GM12874 (cell line): Measurements from ENCODE around the gene SORCS2.

Experiments
- TF ChIP-seq, protein P1 (sequence below): IDR thresholded peaks from 2 replicates; pipeline ENCODE4 v1.5.1; 2011; ENCODE audit warnings: low read depth, mild to moderate bottlenecking, control low read depth, low read length, moderate library complexity; ENCODE audit not compliant: insufficient read depth

Gene SORCS2

DNA sequence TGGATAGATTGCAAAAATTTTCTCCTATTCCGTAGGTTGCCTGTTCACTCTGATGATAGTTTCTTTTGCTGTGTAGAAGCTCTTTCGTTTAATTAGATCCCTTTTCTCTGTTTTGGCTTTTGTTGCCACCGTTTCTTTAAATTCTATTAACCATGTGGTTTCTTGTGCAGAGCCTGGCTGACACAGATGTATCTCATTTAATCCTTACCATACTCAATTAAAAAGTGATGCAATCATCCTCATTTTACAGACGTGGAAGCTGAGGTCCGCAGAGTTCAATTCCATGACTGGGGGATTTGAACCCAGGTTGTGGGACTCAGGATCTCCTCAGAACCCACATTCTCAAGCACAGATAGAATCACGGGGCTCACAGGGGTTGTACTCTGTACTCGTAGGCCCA, 66.7 kb downstream of the SORCS2 start:
- TF ChIP-seq, protein P1, sequence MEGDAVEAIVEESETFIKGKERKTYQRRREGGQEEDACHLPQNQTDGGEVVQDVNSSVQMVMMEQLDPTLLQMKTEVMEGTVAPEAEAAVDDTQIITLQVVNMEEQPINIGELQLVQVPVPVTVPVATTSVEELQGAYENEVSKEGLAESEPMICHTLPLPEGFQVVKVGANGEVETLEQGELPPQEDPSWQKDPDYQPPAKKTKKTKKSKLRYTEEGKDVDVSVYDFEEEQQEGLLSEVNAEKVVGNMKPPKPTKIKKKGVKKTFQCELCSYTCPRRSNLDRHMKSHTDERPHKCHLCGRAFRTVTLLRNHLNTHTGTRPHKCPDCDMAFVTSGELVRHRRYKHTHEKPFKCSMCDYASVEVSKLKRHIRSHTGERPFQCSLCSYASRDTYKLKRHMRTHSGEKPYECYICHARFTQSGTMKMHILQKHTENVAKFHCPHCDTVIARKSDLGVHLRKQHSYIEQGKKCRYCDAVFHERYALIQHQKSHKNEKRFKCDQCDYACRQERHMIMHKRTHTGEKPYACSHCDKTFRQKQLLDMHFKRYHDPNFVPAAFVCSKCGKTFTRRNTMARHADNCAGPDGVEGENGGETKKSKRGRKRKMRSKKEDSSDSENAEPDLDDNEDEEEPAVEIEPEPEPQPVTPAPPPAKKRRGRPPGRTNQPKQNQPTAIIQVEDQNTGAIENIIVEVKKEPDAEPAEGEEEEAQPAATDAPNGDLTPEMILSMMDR, result no peak

DNA sequence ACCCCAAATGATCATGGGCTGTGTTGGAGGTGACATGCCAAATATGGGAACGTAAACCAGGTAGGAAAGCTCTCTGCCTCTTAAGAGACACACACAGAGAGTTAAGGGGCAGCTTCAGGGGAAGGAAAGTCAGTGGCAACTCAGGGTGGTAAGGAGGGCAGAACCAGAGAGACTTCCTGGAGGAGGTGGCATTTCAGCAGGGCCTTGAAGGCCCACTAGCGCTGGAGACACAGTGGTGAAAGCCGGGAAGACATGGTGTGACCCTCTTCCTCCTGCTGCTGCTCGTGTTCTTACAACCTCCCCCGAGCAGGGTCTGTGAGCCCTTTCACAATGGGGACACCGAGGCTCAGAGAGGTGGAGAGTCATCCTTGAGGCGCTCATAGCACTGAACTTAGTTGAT, 68.2 kb downstream of the SORCS2 start:
- TF ChIP-seq, protein P1, result no peak

DNA sequence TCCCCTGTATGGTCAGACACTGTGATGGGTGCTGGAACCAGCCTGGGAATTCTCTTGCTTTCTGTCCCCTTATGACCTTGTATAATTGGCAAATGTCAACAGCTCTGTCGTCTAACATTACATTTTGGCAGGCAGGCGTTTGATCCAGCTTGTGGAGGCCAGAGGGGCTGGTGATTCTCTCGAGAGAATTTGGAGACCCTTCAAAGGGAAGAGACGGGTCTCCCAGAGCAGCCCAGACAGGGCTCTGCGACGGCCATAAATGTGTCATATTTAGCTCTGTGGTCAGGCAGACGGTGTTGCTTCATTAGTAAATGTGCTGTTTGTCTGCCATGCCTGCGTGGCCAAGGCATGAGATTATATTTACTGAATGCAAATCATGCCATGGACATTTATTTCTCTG, 68.7 kb downstream of the SORCS2 start:
- TF ChIP-seq, protein P1, result no peak

DNA sequence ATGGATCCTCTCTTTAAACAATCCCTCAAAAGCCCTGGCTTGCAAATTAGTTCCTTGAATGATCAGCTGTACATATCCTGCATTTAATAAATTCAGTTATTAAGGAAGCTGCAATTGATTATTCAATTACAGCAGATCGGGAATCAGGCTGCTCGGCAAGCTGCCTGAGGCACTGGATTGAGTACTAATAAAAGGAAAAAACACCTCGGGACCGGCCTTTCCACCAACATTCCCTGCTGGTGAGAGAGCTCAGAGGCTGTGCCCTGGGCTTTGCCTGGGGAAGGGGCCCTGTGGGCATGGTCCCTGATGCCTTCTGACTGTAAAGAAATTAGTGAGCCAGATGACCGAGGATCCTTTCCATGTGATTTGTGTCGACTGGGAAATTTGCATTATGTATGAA, 69.2 kb downstream of the SORCS2 start:
- TF ChIP-seq, protein P1, result no peak

DNA sequence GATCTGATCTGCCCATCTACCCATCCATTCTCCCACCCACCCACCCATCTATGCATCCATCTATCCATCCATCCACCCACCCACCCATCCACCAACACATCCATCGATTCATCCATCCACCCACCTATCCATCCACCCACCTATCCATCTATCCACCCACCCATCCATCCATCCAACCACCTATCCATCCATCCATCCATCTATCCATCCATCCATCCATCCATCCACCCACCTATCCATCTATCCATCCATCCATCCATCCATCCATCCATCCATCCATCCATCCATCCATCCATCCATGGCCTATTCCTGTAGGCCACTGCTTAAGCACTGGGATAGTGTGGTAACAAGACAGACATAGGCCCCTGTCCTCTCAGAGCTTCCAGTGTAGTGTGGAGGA, 69.8 kb downstream of the SORCS2 start:
- TF ChIP-seq, protein P1, result no peak

DNA sequence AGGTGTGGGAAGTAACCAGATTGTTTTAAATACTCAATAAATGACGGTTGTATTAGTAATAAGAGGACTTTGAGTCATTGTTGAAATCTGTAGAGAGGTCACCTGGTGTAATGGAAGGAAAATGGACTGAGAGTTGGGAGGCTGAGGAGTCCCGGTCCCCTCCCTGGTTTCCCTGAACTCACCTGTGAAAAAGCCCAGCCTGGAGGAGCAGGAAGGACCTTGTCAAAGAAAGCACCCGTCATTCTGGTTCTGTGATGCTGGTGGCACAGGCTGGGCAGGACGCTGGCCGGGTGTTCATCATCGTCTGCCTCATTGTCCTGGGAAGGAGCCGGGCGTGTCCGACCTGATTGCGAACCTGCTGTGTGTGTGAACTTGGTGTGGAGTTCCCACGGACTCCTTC, 70.8 kb downstream of the SORCS2 start:
- TF ChIP-seq, protein P1, result no peak

DNA sequence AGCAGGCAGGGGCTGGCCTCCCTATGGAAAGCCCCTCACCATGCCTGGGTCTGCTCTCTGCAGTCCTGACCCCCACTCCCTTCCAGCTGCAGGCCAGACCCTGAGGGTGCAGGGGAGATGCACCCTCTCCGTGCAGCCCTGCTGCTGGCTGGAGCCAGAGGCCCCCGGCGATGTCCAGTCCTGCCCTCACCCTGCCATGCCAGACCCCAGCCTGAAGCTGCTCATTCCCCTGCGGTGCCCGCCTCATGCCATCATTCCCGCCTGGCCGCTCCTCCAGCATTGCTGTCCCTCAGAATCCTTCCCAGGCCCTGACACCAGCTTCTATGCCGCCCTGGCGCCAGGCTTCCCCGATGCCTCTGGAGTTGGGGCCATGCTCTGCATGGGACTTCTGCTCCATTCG, 72.4 kb downstream of the SORCS2 start:
- TF ChIP-seq, protein P1, result no peak
